SK-N-MC (cell line): ENCODE results near the gene RAB13.

Experiments
- EZH2 ChIP-seq: fragments of 200-600 bp; sonication (generic); IDR thresholded peaks from one replicate; pipeline ENCODE4 v1.6.1; 2017; ENCODE audit warnings: antibody characterized with exemption
- FOXP2 ChIP-seq: optimal IDR thresholded peaks from 2 replicates; pipeline ENCODE3; 2011; ENCODE audit warnings: mild to moderate bottlenecking, moderate library complexity; ENCODE audit not compliant: insufficient read depth; ENCODE audit errors: extremely low read length, control extremely low read depth
- POLR2AphosphoS5 ChIP-seq: IDR thresholded peaks from 2 replicates; pipeline ENCODE4 v1.6.1; 2012; ENCODE audit warnings: mild to moderate bottlenecking, low read depth, low read length, borderline replicate concordance

DNA sequence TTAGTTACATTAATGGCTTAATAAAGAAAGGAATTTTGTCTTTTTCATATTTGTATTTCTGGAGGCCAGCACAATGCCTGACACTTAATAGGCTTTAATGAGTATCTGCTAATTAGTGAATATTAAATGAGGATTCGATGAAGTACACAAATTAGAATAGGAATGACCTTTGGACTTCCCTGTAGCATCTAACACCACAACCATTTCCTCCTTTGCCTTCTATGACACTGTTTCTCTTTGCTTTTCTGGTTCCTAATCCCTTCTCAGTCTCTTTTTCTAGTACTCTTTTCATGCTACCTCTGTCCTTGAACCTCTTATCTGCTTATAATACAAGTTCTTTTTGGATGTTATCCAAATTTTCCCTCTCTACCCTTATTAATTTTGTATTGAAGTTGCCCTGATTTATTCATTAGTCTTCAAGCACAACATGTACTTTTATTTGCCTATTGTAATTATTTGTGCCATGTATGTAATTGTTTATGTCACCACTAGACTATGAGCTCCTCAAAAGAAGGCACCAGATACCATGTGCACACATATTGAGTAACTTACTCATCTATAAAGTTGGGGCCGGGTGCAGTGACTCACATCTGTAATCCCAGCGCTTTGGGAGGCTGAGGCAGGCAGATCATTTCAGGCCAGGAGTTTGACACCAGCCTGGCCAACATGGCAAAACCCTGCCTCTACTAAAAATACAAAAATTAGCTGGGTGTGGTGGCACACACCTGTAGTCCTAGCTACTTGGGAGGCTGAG is 28.2 kb upstream of the RAB13 start:
- no peak for TF ChIP-seq POLR2AphosphoS5
- no peak for TF ChIP-seq EZH2
- TF ChIP-seq FOXP2 = no peak
